Heart left ventricle (tissue), 13 donors: ENCODE results near the gene NEDD4L.

Experiments
- CTCF ChIP-seq, 12 donors: fragments of 200-600 bp; sonication (generic) in 4 of 12; IDR thresholded peaks; one replicate each; pipeline versions ENCODE4 v1.5.0 to v1.8.0; 2018 to 2022; ENCODE audit warnings: antibody characterized with exemption in 12 of 12, mild to moderate bottlenecking in 5 of 12
- POLR2A ChIP-seq, 2 donors: fragments of 450-650 bp; IDR thresholded peaks; one replicate each; pipeline ENCODE4 v1.6.1; 2017; ENCODE audit warnings: antibody characterized with exemption in 2 of 2, mild to moderate bottlenecking in 2 of 2, moderate library complexity in 2 of 2
- donor health status: ischemic (EF 13 %, LVEDD 7.1; RV severe dilation, severe dysfunction).
- donor health status: DM: no; HTN: yes; CAD: no.
- donor health status: DM: no; HTN: no; CAD: no.
- donor health status: ischemic (EF 25% LVEDD 6.9; RV normal size, moderate dysfunction).
- donor health status: ischemic (EF 25% LVEDD 5.7; RV mildly dilated, moderate dysfunction).
- donor health status: ischemic (EF 35%, LVEDD 5.7; RV mildly dilated, moderate dysfunction).
- donor health status: nonischemic (EF 11% LVEDD 7.7; RV severe dilation, severe dysfunction).
- donor health status: DM: yes; HTN: yes; CAD: no.
- donor health status: PGD.
- donor health status: ischemic (EF 29% LVEDD 5.4; RV normal size, mild dysfunction).
- donor health status: nonischemic (EF 23%, LVEDD 6.1; RV moderate dilation, normal function).

GRCh38 chr18:58136879-58137278 is 92.9 kb downstream of the NEDD4L start:
- no peak for TF ChIP-seq POLR2A (IDR thresholded peaks at IDR 0.05)
- TF ChIP-seq CTCF (IDR thresholded peaks at IDR 0.05), result no peak
